Measurements from ENCODE around the gene SPEM2.

GRCh38 chr17:7476494-7476893, 51.1 kb downstream of the SPEM2 start:
- TF ChIP-seq CTCF (IDR thresholded peaks at IDR 0.05) (no peak), POLR2A (IDR thresholded peaks at IDR 0.05) (no peak)
